ENCODE results near the gene PROX2.

GRCh38 chr14:74888164-74889158 is 12.5 kb upstream of the PROX2 start:
- no peak for TF ChIP-seq EZH2phosphoT487 (IDR thresholded peaks at IDR 0.05; ENCODE audit: insufficient read depth, low read depth)
- no peak for TF ChIP-seq EZH2 (IDR thresholded peaks at IDR 0.05; ENCODE audit: insufficient read depth, poor library complexity, severe bottlenecking)

Data from GM23248 (cell line).